Measurements from ENCODE around the gene APIP. TPM values are rescaled to one million over a fixed set of nuclear protein-coding genes. Genes with fewer than 3 reads are reported as not detected.

Gene APIP
- polyA plus RNA-seq, 1 experiment = 10.0 TPM

- no peaks in the 10 kb centered on the region for H3K27me3 ChIP-seq (ENCODE audit: control insufficient read depth, insufficient read depth, low read length)
- peak; percentile 32 for DNase-seq (ENCODE audit: low read depth)
- TF ChIP-seq CTCF (IDR thresholded peaks at IDR 0.05; ENCODE audit: insufficient read depth, low read depth, low read length) = no peak
- ChIA-PET CTCF (interaction anchor here (1.4 kb wide), 1 partner anchor 11 kb away, joined by 3 read pairs; no protein-coding TSS in a partner anchor), POLR2A (interaction anchor here (0.5 kb wide), 1 partner anchor 539 kb away, joined by 8 read pairs; no protein-coding TSS in a partner anchor)
- no peaks in the 10 kb centered on the region for H3K36me3 ChIP-seq (ENCODE audit: control insufficient read depth, insufficient read depth, low read length)
- H3K4me3 ChIP-seq (ENCODE audit: low read depth, low read length) = no peak overlapping the region
Measured at GRCh38 chr11:34948696-34949095, 32.5 kb upstream of the APIP start.

- no peaks in the 10 kb centered on the region for H3K27me3 ChIP-seq (ENCODE audit: control insufficient read depth, insufficient read depth, low read length)
- H3K4me3 ChIP-seq (ENCODE audit: low read depth, low read length) = no peak overlapping the region
- POLR2A ChIA-PET = no interaction called here
- no peak for TF ChIP-seq CTCF (IDR thresholded peaks at IDR 0.05; ENCODE audit: insufficient read depth, low read depth, low read length)
- CTCF ChIA-PET = interaction anchor here (0.6 kb wide), 1 partner anchor 1311 kb away, joined by 3 read pairs; no protein-coding TSS in a partner anchor
- no peak for DNase-seq (ENCODE audit: low read depth)
- peaks cover 3% of the 10 kb centered on the region; the same call in 1 of the 2 replicates for H3K36me3 ChIP-seq (ENCODE audit: control insufficient read depth, insufficient read depth, low read length)
Measured at GRCh38 chr11:34944692-34945091, 28.5 kb upstream of the APIP start.

GRCh38 chr11:34941688-34942087, 25.5 kb upstream of the APIP start:
- no peak for TF ChIP-seq CTCF (IDR thresholded peaks at IDR 0.05; ENCODE audit: insufficient read depth, low read depth, low read length)
- ChIA-PET POLR2A (no interaction called here), CTCF (interaction anchor here (0.6 kb wide), 1 partner anchor 1215 kb away, joined by 3 read pairs; no protein-coding TSS in a partner anchor)
- H3K27me3 ChIP-seq (ENCODE audit: control insufficient read depth, insufficient read depth, low read length) = no peaks in the 10 kb centered on the region
- no peak for DNase-seq (ENCODE audit: low read depth)
- no peak overlapping the region for H3K4me3 ChIP-seq (ENCODE audit: low read depth, low read length)
- H3K36me3 ChIP-seq (ENCODE audit: control insufficient read depth, insufficient read depth, low read length) = peaks cover 3% of the 10 kb centered on the region; the same call in 1 of the 2 replicates

- no peak for DNase-seq (ENCODE audit: low read depth)
- POLR2A ChIA-PET = no interaction called here
- Histone ChIP-seq H3K27me3 (ENCODE audit: control insufficient read depth, insufficient read depth, low read length) (no peaks in the 10 kb centered on the region), H3K4me3 (ENCODE audit: low read depth, low read length) (no peak overlapping the region), H3K36me3 (ENCODE audit: control insufficient read depth, insufficient read depth, low read length) (peaks cover 3% of the 10 kb centered on the region; the same call in 1 of the 2 replicates)
- no peak for TF ChIP-seq CTCF (IDR thresholded peaks at IDR 0.05; ENCODE audit: insufficient read depth, low read depth, low read length)
- CTCF ChIA-PET = interaction anchor here (0.5 to 1.7 kb wide), 4 partner anchors 14 to 546 kb away, joined by 3 to 4 read pairs (median 3); no protein-coding TSS in a partner anchor
Measured at GRCh38 chr11:34940026-34940677, 24.0 kb upstream of the APIP start.

- POLR2A ChIA-PET = no interaction called here
- Histone ChIP-seq H3K36me3 (ENCODE audit: control insufficient read depth, insufficient read depth, low read length) (peaks cover 3% of the 10 kb centered on the region; the same call in 1 of the 2 replicates), H3K27me3 (ENCODE audit: control insufficient read depth, insufficient read depth, low read length) (no peaks in the 10 kb centered on the region), H3K4me3 (ENCODE audit: low read depth, low read length) (no peak overlapping the region)
- DNase-seq (ENCODE audit: low read depth) = no peak
- no peak for TF ChIP-seq CTCF (IDR thresholded peaks at IDR 0.05; ENCODE audit: insufficient read depth, low read depth, low read length)
- CTCF ChIA-PET = interaction anchor here (1.7 kb wide), 1 partner anchor 12 kb away, joined by 4 read pairs; no protein-coding TSS in a partner anchor
Measured at GRCh38 chr11:34938611-34939010, 22.4 kb upstream of the APIP start.
